ENCODE data around the gene EREG.

- no peak for TF ChIP-seq POLR2A (IDR thresholded peaks at IDR 0.05; ENCODE audit: low read length)
- TF ChIP-seq GATA1 (IDR thresholded peaks at IDR 0.05; ENCODE audit: low read depth, low read length): no peak
Observed at GRCh38 chr4:74378573-74378972, 13.6 kb downstream of the EREG start.
